Measurements from ENCODE around the gene FSTL4.

FSTL4 gene

DNA sequence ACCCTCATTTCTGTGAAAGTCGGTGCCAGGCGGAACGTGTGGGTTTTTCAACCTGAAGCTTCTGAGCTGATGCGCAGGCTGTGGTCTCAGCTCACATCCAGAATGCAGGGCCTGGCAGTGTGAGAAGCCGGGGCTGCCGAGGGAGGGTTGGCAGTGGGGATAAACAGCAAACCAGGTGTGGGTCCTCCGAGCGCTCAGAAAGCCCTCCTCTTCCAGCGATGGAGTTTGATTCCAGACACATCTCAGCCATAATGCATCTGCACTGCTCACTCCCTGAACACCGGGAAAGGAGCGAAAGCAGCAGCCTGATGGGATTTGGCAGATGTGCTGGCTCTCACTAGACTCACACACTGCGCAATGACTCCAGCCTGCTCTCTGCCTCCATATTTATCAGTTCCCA is 280.4 kb downstream of the FSTL4 start:
- DNase-seq (ENCODE audit: low read depth in 4 of 4, low spot score in 1 of 4), result no peak

DNA sequence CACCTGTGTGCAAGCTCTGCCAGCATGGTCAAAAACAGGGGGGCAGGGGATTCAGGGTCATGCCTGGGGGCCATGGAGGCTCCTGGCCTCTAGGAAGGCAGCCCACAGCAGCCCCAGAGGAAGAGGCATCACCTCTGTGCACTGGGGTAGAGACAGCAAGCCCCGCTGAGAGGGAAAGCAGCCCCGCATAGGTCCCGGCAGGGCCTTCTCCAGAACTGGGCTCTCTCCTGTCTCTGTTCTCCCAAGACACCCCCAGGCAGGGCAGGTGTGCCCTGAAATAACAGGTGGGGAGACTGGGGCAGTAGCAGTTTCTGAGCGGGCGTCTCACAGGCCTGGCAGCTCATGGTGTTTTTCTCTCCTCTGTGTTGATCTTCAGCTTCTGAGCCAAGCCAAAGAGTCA is 281.4 kb downstream of the FSTL4 start:
- no peak for DNase-seq (ENCODE audit: low read depth in 4 of 4, low spot score in 1 of 4)

DNA sequence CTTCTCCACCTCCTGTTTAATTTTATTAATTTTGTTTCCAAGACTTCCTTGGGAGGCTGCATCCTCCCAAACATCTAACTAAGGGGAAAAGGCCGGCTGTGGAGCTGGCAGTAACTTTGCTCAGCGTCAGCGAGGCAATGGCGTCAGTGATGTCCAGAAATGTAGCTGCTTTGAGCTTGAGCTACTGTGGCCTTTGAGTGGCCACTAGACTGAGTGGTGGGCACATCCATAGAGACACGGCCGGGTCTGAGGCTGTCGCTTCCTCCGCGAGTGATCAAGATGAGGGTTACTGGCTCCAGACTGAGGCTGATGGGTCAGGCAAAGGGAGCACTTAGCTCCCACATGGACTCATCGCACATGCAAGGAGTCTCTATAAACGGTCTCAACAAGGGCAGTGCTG is 283.5 kb downstream of the FSTL4 start:
- DNase-seq (ENCODE audit: low read depth in 4 of 4, low spot score in 1 of 4), result no peak

DNA sequence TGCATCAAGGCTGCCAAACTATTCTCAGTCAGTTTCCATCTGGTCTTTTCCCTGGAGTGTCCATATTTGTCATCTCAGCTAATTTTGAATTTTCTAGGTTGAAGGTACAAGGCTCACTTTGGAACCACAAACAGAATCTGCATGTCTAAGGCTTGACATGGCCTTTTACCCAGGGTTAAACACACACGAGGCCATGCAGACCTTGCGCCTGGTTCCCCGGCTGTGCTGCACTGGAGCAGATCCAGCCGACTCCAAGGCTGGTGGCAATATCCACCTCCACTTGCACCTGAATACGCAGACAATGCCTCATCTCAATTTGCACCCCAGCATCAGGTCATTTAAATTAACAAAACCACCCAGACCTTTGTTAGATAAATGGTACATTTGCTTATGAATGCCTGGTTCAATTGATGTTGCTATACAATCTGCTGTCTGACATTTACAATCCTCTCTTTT is 284.4 kb downstream of the FSTL4 start:
- DNase-seq (ENCODE audit: low read depth in 4 of 4, low spot score in 1 of 4), result no peak

DNA sequence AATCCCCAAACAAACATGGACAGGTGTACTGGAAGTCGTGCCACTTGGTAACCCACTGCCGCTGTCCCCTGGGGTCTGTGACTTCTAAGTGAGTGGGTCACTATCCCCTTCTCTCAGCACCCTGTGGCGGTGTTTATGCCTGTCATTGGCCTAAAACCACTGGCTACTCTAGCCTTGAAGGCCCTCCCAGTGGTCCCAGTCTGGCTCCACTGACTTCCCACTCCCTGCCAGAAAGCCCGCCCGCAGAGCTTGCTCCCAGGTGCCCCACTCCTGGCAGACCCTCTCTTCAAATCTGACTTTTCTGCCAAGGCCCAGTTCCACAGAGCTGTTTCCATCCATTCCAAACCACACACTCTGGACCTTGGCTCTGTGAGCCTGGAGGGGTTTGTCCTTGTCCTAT is 286.0 kb downstream of the FSTL4 start:
- DNase-seq (ENCODE audit: low read depth in 4 of 4, low spot score in 1 of 4), result no peak

DNA sequence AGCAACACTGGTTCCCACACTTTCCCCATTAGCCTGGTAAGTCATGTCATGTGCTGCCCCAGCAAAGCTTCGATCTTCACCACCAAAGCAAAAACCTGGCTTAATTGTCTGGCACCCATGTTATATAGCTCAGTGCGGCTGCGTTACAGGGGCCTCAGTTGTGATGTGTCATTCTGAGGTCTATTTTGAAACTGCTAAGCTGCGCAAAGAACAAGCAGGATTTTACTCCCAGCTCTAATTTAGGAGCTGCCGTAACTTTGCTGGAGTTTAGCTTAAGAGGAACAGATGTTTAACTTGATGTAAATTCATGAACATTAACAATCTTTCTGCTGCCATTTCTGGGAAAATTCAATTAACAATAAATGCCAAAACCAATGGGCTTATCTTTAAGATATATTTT is 286.5 kb downstream of the FSTL4 start:
- DNase-seq (ENCODE audit: low read depth in 4 of 4, low spot score in 1 of 4), result no peak

DNA sequence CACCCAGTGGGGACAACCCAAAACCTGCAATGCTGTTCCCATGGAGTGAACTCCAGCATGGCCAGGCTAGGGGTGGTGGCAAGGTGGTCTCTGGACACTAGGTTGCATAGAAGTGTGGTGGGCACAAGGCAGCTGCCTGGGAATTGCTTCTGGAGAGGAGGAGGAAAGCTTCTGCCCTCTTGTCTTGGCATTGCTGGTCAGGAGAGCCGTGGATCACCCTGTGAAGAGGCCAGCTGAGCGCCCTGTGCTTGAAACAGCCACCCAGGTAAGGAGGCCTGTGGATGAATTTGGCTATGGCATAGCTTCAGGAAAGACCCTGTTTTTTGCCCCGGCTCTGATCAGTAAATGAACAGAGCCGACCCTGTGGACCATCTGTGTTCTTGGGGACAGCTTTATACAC is 287.4 kb downstream of the FSTL4 start:
- no peak for DNase-seq (ENCODE audit: low read depth in 4 of 4, low spot score in 1 of 4)

DNA sequence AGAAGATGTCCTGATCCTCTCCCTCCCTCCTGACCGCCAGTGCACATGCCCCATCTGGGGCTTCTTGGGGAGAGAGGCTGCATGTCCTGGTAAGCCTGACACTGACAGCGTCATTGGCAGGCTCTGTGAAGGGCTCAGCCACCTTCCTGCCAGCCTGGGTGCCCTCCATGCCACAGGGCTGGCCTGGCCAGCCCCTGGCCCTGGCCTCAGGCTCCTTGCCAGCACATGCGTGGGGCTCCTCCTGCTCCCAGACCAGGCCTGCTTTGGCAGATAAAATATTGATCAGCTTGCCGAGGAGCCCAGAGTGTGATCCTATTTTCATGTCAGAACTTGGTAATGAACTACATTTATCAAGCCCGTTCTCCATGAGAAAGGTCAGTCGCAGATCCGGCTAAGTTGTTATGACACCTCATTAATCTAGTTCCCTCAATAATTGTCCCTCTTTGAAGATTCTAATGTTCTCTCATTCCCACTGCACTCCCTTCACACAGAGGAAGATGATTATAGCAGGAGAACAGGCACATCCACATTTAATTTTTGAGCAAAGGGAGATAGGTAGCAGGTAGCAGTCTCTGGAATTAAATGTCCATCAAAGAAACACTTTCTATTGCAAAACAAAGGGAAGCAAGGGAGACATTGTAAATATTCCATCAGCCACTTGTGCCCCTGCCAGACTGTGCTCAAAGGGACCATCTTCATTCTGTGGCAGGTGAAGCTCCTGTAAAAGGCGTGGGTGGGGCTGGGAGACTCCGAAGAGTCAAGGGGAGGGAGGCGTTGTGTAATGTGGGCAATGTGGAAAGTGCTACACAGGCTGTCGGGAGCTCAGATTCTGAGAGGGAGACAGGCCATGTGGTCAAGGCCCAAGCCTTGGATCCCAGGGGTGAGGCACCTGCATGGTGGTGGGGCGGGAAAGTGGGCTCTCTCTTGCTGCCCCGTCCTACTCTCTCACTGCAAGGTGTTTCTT is 288.6 kb downstream of the FSTL4 start:
- no peak for DNase-seq (ENCODE audit: low read depth in 4 of 4, low spot score in 1 of 4)

DNA sequence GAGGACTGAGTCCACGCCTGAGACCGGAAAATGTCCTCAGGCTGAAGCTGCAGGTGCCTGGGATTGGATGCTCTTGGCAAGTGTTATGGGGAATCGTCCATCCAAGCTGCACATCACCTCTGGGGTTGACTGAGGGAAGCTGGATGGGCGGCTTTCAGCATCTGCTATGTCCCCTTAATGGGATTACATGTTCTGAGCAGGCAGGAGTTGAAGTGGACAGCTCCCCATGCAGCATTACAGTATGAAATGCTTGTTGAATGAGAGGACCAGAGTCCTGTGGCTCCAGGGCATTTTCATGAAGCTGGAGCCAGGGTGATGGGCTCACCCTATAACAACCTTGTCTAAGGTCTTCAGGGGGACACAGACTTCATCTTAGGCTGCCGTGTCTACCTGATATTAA is 289.6 kb downstream of the FSTL4 start:
- DNase-seq (ENCODE audit: low read depth in 4 of 4, low spot score in 1 of 4), result no peak

DNA sequence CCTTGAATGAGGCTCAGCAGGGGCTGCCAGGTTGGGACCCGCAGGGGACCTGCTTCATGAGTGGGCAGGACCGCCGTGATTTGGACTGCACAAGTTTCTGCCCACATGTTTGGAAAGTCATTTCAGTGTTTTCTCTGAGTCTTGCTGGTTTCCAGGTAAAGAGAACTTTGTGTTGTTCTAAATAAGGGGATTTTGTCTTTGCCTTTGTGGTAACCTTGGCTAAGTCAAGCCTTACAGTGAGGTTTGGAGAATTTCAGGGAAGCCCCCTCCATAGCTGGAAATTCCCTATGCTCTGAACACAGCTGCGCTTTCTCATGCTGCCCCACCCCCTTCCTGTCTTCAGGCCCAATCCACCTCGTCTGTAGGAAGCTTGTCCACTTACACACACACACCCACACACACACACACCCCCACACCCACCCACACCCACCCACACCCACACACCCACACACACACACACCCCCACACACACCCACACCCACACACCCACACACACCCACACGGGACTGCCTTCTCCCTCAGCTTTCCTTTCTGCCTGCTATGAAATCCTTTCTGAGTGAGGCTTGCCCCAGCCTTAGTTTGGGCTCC is 290.4 kb downstream of the FSTL4 start:
- DNase-seq (ENCODE audit: low read depth in 4 of 4, low spot score in 1 of 4), result peak in 3 of 4 experiments; percentile 11 to 26 (median 19)

DNA sequence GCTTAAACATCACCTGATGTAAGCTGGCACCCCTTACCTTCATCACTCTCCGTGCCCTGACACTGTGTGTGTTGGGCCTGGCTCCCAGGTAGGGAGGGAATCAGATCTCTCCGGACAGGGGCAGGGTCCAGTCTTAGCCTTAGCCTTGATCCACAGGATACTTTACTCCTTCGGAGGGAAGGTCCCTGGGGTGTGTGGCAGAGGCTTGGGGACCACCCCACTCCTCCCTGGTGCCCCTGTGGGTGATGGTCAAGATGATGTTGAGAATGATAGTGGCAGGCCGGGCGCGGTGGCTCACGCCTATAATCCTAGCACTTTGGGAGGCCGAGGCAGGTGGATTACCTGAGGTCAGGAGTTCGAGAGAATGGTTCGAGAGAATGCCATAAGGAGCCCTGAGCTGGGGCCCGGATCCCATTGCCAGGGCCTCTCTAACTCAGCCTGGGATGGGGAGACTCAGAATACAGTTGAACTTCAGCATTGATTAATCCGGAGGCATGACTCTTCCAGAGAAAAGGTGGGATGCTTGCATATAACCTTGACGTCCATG is 291.0 kb downstream of the FSTL4 start:
- no peak for DNase-seq (ENCODE audit: low read depth in 4 of 4, low spot score in 1 of 4)

DNA sequence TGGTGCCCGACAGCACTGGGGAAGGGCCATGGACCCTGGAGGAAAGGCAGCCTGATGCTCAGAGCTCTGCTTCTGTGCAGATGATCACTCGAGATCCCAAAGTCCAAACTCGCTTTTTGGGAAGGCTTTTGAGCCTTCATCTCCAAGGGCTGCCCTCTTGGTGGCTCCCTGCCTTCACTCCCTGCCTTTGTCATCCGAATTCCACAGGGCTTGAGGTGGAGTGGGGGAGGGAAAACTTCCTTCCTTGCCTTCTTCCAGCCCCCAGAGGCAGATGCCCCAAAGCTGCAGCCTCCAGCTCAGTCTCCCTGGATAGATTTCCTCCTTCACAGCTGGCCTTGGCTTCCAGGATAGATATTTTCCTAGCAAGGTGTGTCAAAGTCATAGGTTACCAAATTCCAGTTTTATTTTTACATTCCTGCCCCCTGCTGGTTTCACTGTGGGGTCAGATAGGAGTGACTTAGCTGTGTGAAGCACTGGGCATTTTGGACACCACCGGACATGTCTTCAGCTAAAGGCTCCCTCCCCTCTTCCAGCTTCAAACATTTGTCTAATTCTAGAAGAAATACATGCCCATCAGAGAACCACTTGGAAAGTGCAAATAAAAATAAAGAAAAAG is 292.3 kb downstream of the FSTL4 start:
- no peak for DNase-seq (ENCODE audit: low read depth in 4 of 4, low spot score in 1 of 4)

DNA sequence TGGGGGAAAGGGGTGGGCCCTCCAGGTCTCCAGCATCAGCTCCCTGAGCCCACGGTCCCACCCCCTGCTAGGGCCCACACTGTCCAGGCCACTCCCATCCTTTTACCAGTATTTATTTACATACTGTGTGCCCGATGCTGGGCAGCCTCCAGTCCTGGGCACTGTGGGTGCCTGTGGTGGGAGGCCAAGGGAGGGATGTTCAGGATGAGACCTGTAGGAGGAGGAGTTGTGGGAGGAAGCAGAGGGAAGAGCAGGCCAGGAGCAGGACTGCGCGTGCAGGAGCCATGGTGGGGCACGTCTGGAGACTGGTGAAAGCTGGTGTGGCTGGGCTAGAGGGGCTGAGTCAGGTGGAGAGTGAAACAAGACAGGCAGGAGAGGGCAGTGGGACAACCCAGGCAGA is 293.1 kb downstream of the FSTL4 start:
- no peak for DNase-seq (ENCODE audit: low read depth in 4 of 4, low spot score in 1 of 4)

DNA sequence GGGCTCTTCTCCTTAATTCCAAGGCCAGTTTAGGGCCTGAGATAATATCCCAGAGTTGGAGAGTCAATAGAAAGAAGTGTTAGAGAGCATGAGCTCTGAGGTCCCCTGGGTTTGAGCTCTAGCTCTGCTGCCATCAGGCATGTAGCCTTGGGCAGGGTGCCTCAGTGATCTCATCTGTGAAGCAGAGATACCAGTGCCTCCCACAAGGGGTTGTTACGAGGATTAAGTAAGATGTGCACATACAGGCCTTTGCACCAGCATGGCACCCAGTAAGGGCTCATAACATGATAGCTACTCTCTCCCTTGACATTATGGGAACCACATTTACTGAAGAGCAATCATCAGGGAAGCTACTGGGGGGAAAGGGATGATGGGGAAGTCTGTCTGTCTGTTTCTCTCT is 294.8 kb downstream of the FSTL4 start:
- DNase-seq (ENCODE audit: low read depth in 4 of 4, low spot score in 1 of 4), result no peak

DNA sequence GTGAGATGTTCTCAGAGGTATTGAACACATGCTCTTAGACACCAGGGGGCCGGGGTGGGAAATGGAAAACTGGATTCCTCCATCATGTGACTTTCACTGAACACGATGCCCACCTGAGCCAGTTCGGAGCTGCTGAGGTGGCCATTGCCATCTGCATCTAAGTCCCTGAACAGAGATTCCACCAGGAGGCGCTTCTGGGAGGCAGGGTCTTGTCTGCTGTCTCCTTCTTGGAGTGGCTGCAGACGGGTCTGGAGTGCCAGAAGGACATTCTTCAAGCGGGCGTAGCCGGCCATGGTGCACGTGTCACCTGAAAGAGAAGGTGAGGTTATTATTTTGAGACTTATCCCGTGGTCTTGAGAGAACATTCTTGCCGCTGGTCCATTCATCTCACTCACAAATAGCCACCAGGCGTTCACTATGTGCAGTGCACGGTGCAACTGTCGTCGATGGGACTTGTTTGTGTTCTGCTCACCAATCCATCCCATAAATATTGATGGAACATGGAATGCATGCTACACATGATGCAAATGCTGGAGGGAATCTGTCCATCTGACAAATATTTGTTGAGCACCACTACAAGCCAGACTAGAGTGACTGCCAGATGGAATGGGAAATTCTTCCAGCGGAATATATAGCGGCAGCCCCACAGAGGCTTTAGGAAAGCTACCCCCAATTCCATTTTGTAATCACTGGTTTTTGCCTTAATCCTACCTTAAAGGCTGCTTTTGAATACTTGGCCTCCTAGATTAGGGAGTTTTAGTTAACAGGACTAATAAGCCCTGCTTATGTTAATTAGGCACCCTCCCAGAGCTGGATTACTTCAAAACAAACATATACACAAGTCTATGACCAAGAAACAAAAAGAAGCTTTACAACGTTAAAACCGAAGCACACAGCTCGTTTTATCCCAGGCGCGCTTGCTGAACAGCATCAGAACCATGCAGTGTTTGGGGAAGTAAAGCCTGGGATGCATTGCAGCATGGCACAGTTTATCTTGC is 295.7 kb downstream of the FSTL4 start:
- DNase-seq (ENCODE audit: low read depth in 4 of 4, low spot score in 1 of 4), result no peak

DNA sequence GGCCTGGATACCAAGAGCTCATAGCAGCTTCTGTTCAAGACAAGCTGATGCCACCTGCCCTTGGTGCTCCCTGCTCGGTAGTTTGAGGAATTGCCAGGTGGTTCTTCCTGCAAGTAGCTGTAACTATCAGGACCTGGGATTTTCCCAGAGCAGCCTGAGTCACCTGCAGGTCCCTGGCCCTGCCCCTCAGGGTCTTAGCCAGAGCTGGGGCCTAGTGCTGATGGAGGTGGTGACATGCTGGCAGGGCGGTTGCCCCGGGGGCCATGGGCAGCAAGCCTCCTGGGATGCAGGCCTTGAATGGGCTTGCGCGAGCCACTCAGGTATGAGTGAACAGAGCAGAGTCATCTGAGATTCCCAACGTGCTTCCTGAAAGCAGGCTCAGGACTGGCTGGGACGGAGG is 298.3 kb downstream of the FSTL4 start:
- no peak for DNase-seq (ENCODE audit: low read depth in 4 of 4, low spot score in 1 of 4)

DNA sequence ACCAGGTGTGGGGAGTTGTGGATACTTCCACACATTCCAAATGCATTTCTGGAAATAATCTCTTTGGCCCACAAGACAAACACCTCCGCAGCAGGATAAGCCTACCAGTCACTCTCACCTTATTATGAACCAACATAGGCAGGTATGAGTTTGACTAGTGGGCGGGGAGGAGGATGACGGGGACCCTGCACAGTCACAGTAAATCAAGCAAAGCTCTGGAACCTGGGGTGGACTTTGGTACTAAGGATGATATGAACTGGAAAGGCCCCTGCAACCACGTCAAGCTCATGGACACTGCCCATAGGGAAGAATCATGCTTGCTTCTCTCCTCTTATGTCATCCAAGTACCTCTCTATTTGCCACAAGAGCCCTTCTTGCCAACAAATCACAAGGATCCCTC is 301.2 kb downstream of the FSTL4 start:
- DNase-seq (ENCODE audit: low read depth in 4 of 4, low spot score in 1 of 4), result no peak

DNA sequence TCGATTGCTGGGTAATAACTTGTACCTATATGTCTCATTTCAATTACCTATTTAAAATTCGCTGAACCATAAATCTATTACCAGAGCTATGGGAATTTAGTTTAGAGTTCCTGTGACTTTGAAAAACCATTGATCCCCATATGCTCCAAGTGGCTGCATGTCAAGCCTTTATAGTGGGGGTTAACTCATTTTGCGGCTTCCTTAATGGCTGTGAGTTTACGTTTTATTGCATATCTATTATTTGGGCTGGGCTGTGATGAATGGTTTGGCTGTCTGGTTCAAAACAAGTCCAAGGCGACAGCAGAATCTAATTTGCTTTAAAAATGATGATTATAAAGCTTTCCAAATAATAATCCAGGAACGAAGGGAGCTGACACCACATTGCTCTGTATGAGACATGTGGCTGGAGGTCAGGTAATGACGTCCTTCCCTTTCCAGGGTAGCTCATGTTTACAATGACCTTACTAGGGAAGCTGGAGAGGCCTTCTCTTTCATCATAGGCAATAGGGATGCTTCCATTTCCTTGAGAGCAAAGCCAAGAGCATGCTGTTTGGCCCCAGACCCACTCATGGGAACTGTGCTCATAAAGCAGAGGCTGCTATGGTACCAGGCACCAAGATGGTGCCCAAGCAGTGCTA is 302.2 kb downstream of the FSTL4 start:
- no peak for DNase-seq (ENCODE audit: low read depth in 4 of 4, low spot score in 1 of 4)

DNA sequence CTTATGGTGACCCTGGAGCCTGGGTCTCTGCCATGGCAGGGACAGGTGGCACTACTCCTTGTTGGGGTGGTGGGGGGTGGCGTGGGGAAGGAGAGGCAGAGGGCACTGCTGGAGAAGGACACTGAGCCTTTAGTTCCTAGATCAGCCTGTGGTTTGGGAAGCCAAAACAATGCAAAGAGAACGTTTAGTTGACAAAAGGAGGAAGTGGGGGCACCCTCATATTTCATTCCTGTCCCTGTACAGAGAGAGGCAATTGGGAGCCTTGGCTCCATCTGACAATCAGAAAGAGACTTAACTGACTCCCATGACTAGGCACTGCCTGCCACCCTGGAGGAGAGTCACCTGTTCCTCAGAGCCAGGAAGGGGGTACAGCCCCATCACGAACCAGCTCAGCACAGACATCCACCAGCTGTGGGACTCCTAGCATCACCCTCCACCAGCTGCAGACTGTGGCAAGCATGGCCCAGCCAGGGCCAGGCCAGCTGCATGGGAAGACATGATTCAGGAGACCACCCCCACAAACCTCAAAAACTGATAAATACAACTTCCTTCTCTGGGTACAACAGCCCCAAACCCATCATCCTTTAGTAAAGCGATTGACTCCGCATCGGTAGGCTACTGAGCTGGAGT is 303.1 kb downstream of the FSTL4 start:
- no peak for DNase-seq (ENCODE audit: low read depth in 4 of 4, low spot score in 1 of 4)

DNA sequence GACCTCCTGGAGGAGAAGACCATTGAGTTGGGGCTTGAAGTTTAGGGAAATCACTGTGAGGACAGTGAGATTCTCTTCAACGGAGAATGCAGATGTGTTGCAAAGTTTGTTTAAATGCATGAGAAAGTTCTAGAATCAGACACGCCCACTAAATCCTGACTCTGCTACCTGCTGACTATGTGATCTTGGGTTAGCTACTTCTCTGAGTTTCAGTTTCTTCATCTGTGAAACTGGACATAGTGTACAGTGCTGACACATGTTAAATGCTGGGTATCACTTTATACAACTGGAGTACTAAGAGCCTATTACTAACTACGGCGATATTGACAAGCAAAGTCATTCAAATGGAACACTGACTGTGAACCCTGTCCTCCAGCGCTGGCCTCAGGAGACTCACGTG is 305.1 kb downstream of the FSTL4 start:
- no peak for DNase-seq (ENCODE audit: low read depth in 4 of 4, low spot score in 1 of 4)
